K562 (cell line): ENCODE data around the gene MEF2D. TPM values are rescaled to one million over a fixed set of nuclear protein-coding genes. Genes with fewer than 3 reads are reported as not detected.

Experiments used
- ATAC-seq: fragments of 200-7000 bp; cut with Tn5 transposase; 3 replicates; pipeline ENCODE4 v1.9.1; 2020; ENCODE audit warnings: moderate library complexity
- BruUV-seq: library from RNA; stranded (reverse); fragments of 400-500 nt; replicated peaks from 2 replicates; lab custom pipeline; 2021; lab: Mats Ljungman, UMichigan
- CTCF ChIA-PET: fragments of 300-600 bp; formaldehyde crosslinking; extraction: SDS; loops from one replicate; lab custom pipeline; 2021; ENCODE audit warnings: low intra/inter-chr PET ratio; lab: Yijun Ruan, JAX
- POLR2A ChIA-PET: fragments of 300-600, 350-650 bp; sonication (Branson Sonifier 250); formaldehyde crosslinking; extraction: SDS; loops from one replicate; lab custom pipeline; 2021; ENCODE audit warnings: antibody characterized with exemption, inconsistent platforms; lab: Yijun Ruan, JAX
- DNase-seq, 4 experiments: peaks; one replicate each; pipeline versions ENCODE4 v3.0.0 to v3.0.0-alpha.2; 2011 to 2018; ENCODE audit warnings: low spot score in 3 of 4, mixed read lengths in 3 of 4; ENCODE audit errors: extremely low read depth in 1 of 4
- FAIRE-seq: peaks from 2 replicates; lab custom pipeline; 2011; peaks lifted over from hg19 to GRCh38; lab: Jason Lieb, UNC
- H2AFZ ChIP-seq: 2 replicates; pipeline ENCODE4 v1.6.0; 2011; ENCODE audit warnings: low read depth, low read length, control low read depth, inconsistent platforms
- H3K27ac ChIP-seq: fragments of 200-600 bp; 3 replicates; pipeline ENCODE4 v1.8.0; 2011; ENCODE audit warnings: low read depth, mild to moderate bottlenecking, control low read depth, inconsistent platforms, low read length, moderate library complexity, mixed read lengths; ENCODE audit errors: extremely low read depth
- H3K27me3 ChIP-seq, 2 experiments: fragments of 300-600 bp in 1 of 2; 2 replicates in 1 of 2; 3 replicates in 1 of 2; pipeline versions ENCODE4 v1.6.0 to v1.8.0; 2011; ENCODE audit warnings: inconsistent platforms in 2 of 2, low read length in 2 of 2, mild to moderate bottlenecking in 1 of 2, mixed read lengths in 1 of 2, moderate library complexity in 1 of 2; ENCODE audit not compliant: control insufficient read depth in 2 of 2, insufficient read depth in 2 of 2
- H3K36me3 ChIP-seq: fragments of 300-600 bp; 3 replicates; pipeline ENCODE4 v1.8.0; 2011; ENCODE audit warnings: mild to moderate bottlenecking, low read length, inconsistent platforms; ENCODE audit not compliant: control insufficient read depth, insufficient read depth
- H3K4me1 ChIP-seq, 2 experiments: fragments of 200-600 bp in 1 of 2; replicated peaks in 1 of 2; 2 replicates in 1 of 2; 3 replicates in 1 of 2; pipeline versions ENCODE4 v1.5.1 to v1.8.0; 2011; ENCODE audit warnings: inconsistent platforms in 2 of 2, low read length in 2 of 2, mild to moderate bottlenecking in 1 of 2, mixed read lengths in 1 of 2, moderate library complexity in 1 of 2; ENCODE audit not compliant: control insufficient read depth in 2 of 2, insufficient read depth in 2 of 2
- H3K4me2 ChIP-seq: 2 replicates; pipeline ENCODE4 v1.6.1; 2011; ENCODE audit warnings: low read length, control low read depth, inconsistent platforms, mixed read lengths; ENCODE audit not compliant: insufficient read depth
- H3K4me3 ChIP-seq: fragments of 200-600 bp; sonication (generic), shearing (Covaris generic); 2 replicates; pipeline ENCODE4 v1.5.1; 2016; ENCODE audit warnings: control low read depth, inconsistent platforms
- H3K79me2 ChIP-seq: fragments of 200-600 bp; 3 replicates; pipeline ENCODE4 v1.8.0; 2011; ENCODE audit warnings: low read length, inconsistent platforms; ENCODE audit not compliant: control insufficient read depth, insufficient read depth
- H3K9ac ChIP-seq, 2 experiments: 2 replicates each; pipeline versions ENCODE4 v1.6.0 to v1.6.1; 2011; ENCODE audit warnings: low read depth in 2 of 2, low read length in 2 of 2, control low read depth in 1 of 2, inconsistent platforms in 1 of 2, mild to moderate bottlenecking in 1 of 2, mixed read lengths in 1 of 2; ENCODE audit not compliant: insufficient read depth in 1 of 2
- H3K9me1 ChIP-seq: one replicate; pipeline ENCODE4 v1.6.0; 2011; ENCODE audit warnings: inconsistent platforms, mild to moderate bottlenecking, low read length, moderate library complexity; ENCODE audit not compliant: control insufficient read depth, insufficient read depth
- H3K9me3 ChIP-seq: replicated peaks from 2 replicates; pipeline ENCODE4 v1.5.1; 2011; ENCODE audit warnings: low read depth, low read length, inconsistent platforms; ENCODE audit not compliant: control insufficient read depth, insufficient read depth
- H4K20me1 ChIP-seq: replicated peaks from 2 replicates; pipeline ENCODE4 v1.6.1; 2011; ENCODE audit warnings: low read length, inconsistent platforms, mixed read lengths; ENCODE audit not compliant: control insufficient read depth, insufficient read depth
- CEBPG ChIP-seq, 3 experiments: fragments of 200-800 bp in 1 of 3; sonication (Bioruptor generic) in 1 of 3; sonication (generic) in 1 of 3; formaldehyde crosslinking in 1 of 3; IDR thresholded peaks in 2 of 3; conservative IDR thresholded peaks in 1 of 3; 2 replicates each; pipeline versions ENCODE4 v1.6.1 to v1.8.0; 2016 to 2022; ENCODE audit warnings: missing compliant biosample characterization in 2 of 3, missing genetic modification characterization in 2 of 3, mild to moderate bottlenecking in 1 of 3, missing genetic modification reagents in 1 of 3
- LEF1 ChIP-seq: fragments of 450-650 bp; IDR thresholded peaks from 2 replicates; pipeline ENCODE4 v1.6.1; 2016; ENCODE audit warnings: mild to moderate bottlenecking
- PCBP1 ChIP-seq: fragments of 200-400 bp; formaldehyde crosslinking; IDR thresholded peaks from 2 replicates; pipeline ENCODE4 v1.6.1; 2018; ENCODE audit warnings: mild to moderate bottlenecking, low read depth, low read length; ENCODE audit not compliant: poor library complexity, severe bottlenecking
- POLR2A ChIP-seq: fragments of 450-650 bp; conservative IDR thresholded peaks from 2 replicates; pipeline ENCODE4 v1.6.1; 2016
- ZNF444 ChIP-seq: fragments of 250-450 bp; sonication (Bioruptor Pico); IDR thresholded peaks from 2 replicates; pipeline ENCODE4 v1.4.0; 2020; ENCODE audit warnings: mild to moderate bottlenecking, moderate library complexity
- WGBS: fragments of 100-300 bp; shearing (Covaris generic); methylation state at CpG from one replicate; pipeline ENCODE4 v1.1.6; 2016; ENCODE audit warnings: low coverage, mixed read lengths; ENCODE audit not compliant: insufficient coverage; ENCODE audit errors: missing lambda C conversion rate; 5-methylcytosine and 5-hydroxymethylcytosine counted together
- in situ Hi-C: fragments of 300-500 bp; cut with MboI; formaldehyde crosslinking; loops from 4 replicates; pipeline ENCODE4 v1.15.0; 2018; ENCODE audit warnings: inconsistent platforms, mixed read lengths
- intact Hi-C: fragments of 100-400 bp; cut with micrococcal nuclease; formaldehyde crosslinking; loops from 2 replicates; pipeline ENCODE4 v1.14.2; 2022
- polyA plus RNA-seq, 8 experiments: library from polyadenylated mRNA; depleted of rRNA in 4 of 8; stranded (reverse) in 5 of 8; unstranded in 3 of 8; fragments of >200 nt; fragmentation: Nextera tagmentation in 2 of 8; fragmentation: Illumina TruSeq in 1 of 8; extraction: Ambion mirVana in 2 of 8; extraction: Trizol in 1 of 8; gene quantifications; 2 replicates each; pipeline versions ENCODE4 v1.2.1 to v1.2.3, GENCODE V29; 2011 to 2014; ENCODE audit warnings: inconsistent platforms in 1 of 8, missing spikeins in 1 of 8
- total RNA-seq, 7 experiments: library from RNA; depleted of rRNA in 6 of 7; stranded (reverse); fragments of >200 nt in 6 of 7; fragmentation: Illumina TruSeq in 2 of 7; extraction: Trizol in 2 of 7; gene quantifications; 2 replicates each; pipeline versions ENCODE4 v1.2.1 to v1.2.3, GENCODE V29; 2011 to 2021; ENCODE audit warnings: low replicate concordance in 1 of 7
- TF ChIP-seq, protein P1 (sequence below): sonication (generic); formaldehyde crosslinking; IDR thresholded peaks from 2 replicates; pipeline ENCODE4 v1.8.0; 2022; ENCODE audit warnings: mild to moderate bottlenecking, missing genetic modification reagents, borderline replicate concordance
- TF ChIP-seq, protein P2 (sequence below): fragments of 450-650 bp; IDR thresholded peaks from 2 replicates; pipeline ENCODE4 v1.6.1; 2018; ENCODE audit not compliant: partially characterized antibody
- TF ChIP-seq, protein P3 (sequence below): fragments of 450-650 bp; IDR thresholded peaks from 2 replicates; pipeline ENCODE4 v1.6.1; 2017; ENCODE audit warnings: mild to moderate bottlenecking, moderate library complexity

MEF2D gene
- total and polyA plus RNA-seq, 9 of the 15 experiments (the other 6 are each of a cell fraction or from before 2014, with no cell fraction given) = 0.10 to 19.5 (median 2.6) TPM

DNA sequence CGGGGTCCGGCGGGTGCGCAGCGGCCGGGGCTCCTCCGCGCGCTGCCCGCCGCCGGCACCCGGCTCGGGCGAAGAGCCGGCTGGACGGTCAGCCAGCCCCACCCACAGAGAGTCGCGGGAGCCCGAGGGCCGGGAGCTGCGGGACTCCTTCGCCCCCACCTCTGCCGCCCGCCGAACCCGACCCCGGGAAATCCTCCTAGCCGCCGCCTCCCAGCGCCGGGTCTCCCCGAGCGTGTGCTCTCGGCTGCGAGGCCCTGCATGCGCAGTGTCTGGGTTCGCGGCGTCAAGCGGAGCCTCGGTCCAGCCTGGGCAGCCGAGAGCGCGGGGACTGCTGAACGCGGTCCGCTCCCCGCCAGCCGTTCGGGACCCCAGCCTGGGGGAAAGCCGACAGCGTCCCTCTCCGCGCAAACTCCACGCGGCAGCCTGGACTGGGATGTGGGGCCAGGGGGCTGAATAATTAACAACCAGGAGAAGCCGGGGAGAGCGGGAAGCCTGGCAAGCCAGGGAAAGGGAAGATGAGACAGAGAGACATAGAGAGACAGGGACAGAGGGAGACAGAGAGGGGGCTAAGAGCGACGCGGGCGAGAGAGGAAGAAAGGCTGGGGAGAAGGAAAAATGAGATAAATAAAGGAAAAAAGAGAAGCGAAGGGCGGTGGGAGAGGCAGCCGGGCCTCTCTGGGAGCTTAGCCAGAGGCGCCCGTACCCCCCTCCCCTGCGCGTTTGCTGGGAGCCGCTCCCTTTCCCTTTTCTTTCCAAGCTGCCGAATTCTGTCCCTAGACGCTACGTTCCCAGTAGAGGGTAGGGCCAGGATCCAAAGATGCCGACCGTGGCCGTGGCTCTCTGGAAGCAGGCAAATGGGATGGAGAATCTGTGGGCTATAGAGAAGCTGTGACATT, 64.2 kb downstream of the MEF2D start (continued):
- TF ChIP-seq, protein P1, sequence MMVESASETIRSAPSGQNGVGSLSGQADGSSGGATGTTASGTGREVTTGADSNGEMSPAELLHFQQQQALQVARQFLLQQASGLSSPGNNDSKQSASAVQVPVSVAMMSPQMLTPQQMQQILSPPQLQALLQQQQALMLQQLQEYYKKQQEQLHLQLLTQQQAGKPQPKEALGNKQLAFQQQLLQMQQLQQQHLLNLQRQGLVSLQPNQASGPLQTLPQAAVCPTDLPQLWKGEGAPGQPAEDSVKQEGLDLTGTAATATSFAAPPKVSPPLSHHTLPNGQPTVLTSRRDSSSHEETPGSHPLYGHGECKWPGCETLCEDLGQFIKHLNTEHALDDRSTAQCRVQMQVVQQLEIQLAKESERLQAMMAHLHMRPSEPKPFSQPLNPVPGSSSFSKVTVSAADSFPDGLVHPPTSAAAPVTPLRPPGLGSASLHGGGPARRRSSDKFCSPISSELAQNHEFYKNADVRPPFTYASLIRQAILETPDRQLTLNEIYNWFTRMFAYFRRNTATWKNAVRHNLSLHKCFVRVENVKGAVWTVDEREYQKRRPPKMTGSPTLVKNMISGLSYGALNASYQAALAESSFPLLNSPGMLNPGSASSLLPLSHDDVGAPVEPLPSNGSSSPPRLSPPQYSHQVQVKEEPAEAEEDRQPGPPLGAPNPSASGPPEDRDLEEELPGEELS (CRISPR knock-in tag) = no peak
- TF ChIP-seq LEF1 (no peak), CEBPG (CRISPR knock-in tag; IDR thresholded peaks at IDR 0.05) (no peak), CEBPG (tag; conservative IDR thresholded peaks at IDR 0.05 in 1 of 2, IDR thresholded peaks at IDR 0.05 in 1 of 2) (no peak), POLR2A (no peak)

DNA sequence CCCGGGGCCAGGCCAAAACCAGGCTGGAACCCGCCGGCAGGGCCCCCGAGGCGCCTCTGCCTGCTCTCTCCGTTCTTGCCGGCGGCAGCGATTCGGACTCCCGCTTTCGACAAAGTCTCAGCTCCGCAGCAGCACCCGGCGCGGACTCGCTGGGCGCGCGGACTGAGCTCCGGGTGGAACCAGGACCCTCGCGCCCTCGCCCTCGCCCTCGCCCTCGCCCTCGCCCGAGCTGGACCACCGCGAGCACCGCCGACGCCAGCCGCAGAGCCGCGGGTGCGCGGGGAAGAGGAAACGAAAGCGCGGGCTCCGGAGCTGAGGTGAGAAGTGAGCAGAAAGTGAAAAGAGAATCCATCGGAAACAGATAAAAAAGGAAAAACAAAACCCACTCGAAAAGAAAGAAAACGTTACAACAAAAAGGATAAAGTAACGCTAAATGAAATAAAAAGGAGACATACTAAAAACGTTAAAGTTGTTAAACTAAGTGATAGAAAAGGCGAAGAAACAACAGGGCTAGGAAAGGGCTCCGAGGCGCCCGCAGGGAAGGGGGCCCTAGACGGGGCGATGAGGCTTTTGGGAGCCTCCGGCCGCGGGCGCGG, 64.9 kb downstream of the MEF2D start:
- H3K9ac ChIP-seq = no peak overlapping the region
- no peaks in the 10 kb centered on the region for H3K9me1 ChIP-seq
- WGBS = 40% methylated on average over 51 of the region's 59 CpGs
- no peak overlapping the region for H2AFZ ChIP-seq
- H3K79me2 ChIP-seq = no peaks in the 10 kb centered on the region
- H3K9me3 ChIP-seq = no peaks in the 10 kb centered on the region
- CTCF ChIA-PET = no interaction called here
- H3K4me3 ChIP-seq = no peak overlapping the region
- peaks cover 61 to 64% of the 10 kb centered on the region in 2 experiments for H3K27me3 ChIP-seq
- peaks cover 6 to 15% of the 10 kb centered on the region in 2 experiments; a peak in 4 of 5 replicates for H3K4me1 ChIP-seq
- H4K20me1 ChIP-seq = no peaks in the 10 kb centered on the region; the same call in 1 of the 2 replicates
- DNase-seq = no peak
- POLR2A ChIA-PET = interaction anchor here (1.5 kb wide), 1 partner anchor 14 kb away, joined by 4 read pairs; no protein-coding TSS in a partner anchor
- no peak for ATAC-seq
- BruUV-seq = no TSS peak
- in situ Hi-C loops = no loop called here
- no peaks in the 10 kb centered on the region for H3K36me3 ChIP-seq
- H3K27ac ChIP-seq = no peak overlapping the region
- FAIRE-seq = no peak
- no peak overlapping the region for H3K4me2 ChIP-seq
- intact Hi-C loops = no loop called here
- TF ChIP-seq, protein P2, sequence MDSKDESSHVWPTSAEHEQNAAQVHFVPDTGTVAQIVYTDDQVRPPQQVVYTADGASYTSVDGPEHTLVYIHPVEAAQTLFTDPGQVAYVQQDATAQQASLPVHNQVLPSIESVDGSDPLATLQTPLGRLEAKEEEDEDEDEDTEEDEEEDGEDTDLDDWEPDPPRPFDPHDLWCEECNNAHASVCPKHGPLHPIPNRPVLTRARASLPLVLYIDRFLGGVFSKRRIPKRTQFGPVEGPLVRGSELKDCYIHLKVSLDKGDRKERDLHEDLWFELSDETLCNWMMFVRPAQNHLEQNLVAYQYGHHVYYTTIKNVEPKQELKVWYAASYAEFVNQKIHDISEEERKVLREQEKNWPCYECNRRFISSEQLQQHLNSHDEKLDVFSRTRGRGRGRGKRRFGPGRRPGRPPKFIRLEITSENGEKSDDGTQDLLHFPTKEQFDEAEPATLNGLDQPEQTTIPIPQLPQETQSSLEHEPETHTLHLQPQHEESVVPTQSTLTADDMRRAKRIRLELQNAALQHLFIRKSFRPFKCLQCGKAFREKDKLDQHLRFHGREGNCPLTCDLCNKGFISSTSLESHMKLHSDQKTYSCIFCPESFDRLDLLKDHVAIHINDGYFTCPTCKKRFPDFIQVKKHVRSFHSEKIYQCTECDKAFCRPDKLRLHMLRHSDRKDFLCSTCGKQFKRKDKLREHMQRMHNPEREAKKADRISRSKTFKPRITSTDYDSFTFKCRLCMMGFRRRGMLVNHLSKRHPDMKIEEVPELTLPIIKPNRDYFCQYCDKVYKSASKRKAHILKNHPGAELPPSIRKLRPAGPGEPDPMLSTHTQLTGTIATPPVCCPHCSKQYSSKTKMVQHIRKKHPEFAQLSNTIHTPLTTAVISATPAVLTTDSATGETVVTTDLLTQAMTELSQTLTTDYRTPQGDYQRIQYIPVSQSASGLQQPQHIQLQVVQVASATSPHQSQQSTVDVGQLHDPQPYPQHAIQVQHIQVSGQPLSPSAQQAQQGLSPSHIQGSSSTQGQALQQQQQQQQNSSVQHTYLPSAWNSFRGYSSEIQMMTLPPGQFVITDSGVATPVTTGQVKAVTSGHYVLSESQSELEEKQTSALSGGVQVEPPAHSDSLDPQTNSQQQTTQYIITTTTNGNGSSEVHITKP = no peak
- no peak for TF ChIP-seq PCBP1
- TF ChIP-seq, protein P3, sequence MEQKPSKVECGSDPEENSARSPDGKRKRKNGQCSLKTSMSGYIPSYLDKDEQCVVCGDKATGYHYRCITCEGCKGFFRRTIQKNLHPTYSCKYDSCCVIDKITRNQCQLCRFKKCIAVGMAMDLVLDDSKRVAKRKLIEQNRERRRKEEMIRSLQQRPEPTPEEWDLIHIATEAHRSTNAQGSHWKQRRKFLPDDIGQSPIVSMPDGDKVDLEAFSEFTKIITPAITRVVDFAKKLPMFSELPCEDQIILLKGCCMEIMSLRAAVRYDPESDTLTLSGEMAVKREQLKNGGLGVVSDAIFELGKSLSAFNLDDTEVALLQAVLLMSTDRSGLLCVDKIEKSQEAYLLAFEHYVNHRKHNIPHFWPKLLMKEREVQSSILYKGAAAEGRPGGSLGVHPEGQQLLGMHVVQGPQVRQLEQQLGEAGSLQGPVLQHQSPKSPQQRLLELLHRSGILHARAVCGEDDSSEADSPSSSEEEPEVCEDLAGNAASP = no peak
- TF ChIP-seq ZNF444 (CRISPR knock-in tag) = no peak
